Measurements from ENCODE around the gene RTBDN.
A peak's percentile ranks its signal among the peaks of the same experiment; 100 is the strongest.
"Not testable (repeated sequence)": the region's sequence is repeated elsewhere in the genome, so short reads cannot be mapped to it uniquely, and the experiment has no call there.

RTBDN gene

DNA sequence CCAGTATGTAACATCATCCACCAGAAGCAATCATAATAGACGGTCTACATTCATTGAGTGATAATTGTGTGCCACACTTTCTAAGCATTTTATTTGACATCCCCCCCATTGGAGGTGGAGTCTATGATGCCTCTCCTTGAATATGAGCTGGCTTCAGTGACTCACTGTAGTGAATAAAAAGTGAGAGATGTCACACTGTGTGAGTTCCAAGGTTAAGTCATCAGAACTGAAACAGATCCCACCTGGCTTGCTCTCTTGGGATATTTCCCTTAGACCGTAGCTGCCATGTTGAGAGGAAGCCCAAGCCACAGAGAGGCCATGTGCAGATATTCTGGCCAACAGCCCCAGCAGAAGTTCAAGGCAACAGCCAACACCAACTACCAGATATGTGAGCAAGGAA lies 12.6 kb downstream of the RTBDN start:
- H3K4me3 ChIP-seq (ENCODE audit: control insufficient read depth, low read depth, low read length) = no peak overlapping the region
- TF ChIP-seq, protein P1, sequence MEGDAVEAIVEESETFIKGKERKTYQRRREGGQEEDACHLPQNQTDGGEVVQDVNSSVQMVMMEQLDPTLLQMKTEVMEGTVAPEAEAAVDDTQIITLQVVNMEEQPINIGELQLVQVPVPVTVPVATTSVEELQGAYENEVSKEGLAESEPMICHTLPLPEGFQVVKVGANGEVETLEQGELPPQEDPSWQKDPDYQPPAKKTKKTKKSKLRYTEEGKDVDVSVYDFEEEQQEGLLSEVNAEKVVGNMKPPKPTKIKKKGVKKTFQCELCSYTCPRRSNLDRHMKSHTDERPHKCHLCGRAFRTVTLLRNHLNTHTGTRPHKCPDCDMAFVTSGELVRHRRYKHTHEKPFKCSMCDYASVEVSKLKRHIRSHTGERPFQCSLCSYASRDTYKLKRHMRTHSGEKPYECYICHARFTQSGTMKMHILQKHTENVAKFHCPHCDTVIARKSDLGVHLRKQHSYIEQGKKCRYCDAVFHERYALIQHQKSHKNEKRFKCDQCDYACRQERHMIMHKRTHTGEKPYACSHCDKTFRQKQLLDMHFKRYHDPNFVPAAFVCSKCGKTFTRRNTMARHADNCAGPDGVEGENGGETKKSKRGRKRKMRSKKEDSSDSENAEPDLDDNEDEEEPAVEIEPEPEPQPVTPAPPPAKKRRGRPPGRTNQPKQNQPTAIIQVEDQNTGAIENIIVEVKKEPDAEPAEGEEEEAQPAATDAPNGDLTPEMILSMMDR (IDR thresholded peaks at IDR 0.05; ENCODE audit: control insufficient read depth, insufficient read depth, low read depth, low read length, missing control alignments) = no peak
- DNase-seq (ENCODE audit: low read depth) = no peak

DNA sequence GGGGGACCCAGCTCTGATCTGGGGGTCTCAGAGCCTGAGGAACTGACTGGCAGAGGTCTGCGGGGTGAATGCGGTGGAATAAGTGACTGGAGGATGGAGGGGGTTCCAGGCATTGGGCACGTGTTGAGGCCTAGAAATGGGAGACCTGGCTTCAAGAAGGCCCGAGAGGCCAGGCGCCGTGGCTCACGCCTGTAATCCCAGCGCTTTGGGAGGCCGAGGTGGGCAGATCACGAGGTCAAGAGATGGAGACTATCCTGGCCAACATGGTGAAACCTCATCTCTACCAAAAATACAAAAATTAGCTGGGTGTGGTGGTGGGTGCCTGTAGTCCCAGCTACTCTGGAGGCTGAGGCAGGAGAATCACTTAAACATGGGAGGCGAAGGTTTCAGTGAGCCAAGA lies 16.6 kb downstream of the RTBDN start:
- not testable (repeated sequence) for DNase-seq (ENCODE audit: low read depth); H3K4me3 ChIP-seq (ENCODE audit: control insufficient read depth, low read depth, low read length)

DNA sequence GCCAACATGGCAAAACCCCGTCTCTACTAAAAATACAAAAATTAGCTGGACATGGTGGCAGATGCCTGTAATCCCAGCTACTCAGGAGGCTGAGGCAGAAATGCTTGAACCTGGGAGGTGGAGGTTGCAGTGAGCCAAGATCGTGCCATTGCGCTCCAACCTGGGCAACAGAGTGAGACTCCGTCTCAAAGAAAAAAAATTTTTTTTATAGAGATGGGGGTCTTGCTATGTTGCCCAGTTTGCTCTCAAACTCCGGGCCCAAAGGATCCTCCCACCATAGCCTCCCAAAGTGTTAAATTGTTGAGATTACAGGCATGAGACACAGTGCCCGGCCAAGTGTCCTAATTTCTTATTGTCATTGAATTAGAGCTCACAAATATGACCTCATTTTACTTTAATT lies 17.2 kb downstream of the RTBDN start:
- DNase-seq (ENCODE audit: low read depth); H3K4me3 ChIP-seq (ENCODE audit: control insufficient read depth, low read depth, low read length): not testable (repeated sequence)

DNA sequence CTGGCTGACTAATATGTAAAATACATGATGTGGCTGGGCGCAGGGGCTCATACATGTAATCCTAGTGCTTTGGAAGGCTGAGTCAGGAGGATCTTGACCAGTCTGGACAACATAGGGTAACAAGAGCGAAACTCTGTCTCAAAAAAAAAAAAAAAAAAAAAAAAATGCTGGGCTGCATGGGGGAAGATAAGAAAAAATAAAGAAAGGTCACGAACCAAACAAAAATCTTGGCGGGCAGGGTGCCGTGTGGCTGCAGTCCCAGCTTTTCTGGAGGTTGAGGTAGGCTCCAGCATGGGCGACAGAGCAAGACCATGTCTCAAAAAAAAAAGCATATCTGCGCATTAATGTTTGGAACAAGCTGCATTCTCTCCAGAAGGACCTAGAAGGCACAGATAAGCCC lies 19.3 kb downstream of the RTBDN start:
- DNase-seq (ENCODE audit: low read depth) = no peak
- TF ChIP-seq, protein P1 (IDR thresholded peaks at IDR 0.05; ENCODE audit: control insufficient read depth, insufficient read depth, low read depth, low read length, missing control alignments) = no peak
- no peak overlapping the region for H3K4me3 ChIP-seq (ENCODE audit: control insufficient read depth, low read depth, low read length)

- peak; percentile 49 for DNase-seq (ENCODE audit: low read depth)
- TF ChIP-seq, protein P1 (IDR thresholded peaks at IDR 0.05; ENCODE audit: control insufficient read depth, insufficient read depth, low read depth, low read length, missing control alignments) = no peak
- H3K4me3 ChIP-seq (ENCODE audit: control insufficient read depth, low read depth, low read length) = peak within 1 kb of the TSS; percentile 95
Measured at GRCh38 chr19:12806242-12807081, 27.9 kb downstream of the RTBDN start, which contains the start of gene RNASEH2A. Gene RNASEH2A (plus strand): TSS chr19:12806584. CDS start chr19:12806674, 90 bp downstream.

DNA sequence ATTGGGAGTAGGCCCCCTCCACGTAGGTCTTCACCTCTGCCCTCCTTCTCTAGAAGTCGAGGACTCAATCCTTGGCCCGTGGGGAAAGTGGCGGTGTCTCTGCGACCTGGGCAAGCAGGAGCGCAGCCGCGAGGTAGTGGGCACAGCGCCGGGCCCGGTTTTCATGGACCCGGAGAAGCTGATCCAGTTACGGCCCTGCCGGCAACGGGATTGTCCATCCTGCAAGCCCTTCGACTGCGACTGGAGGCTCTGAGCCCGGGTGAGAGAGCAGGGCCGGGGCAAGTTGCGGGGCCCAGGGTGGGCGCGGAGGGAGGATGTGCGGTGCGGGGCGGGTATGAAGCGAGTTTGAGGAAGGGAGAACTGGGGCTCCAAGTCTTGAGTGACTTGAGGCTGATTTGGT lies 30.3 kb downstream of the RTBDN start:
- DNase-seq (ENCODE audit: low read depth) = no peak
- no peak overlapping the region for H3K4me3 ChIP-seq (ENCODE audit: control insufficient read depth, low read depth, low read length)
- TF ChIP-seq, protein P1 (IDR thresholded peaks at IDR 0.05; ENCODE audit: control insufficient read depth, insufficient read depth, low read depth, low read length, missing control alignments) = no peak

- H3K4me3 ChIP-seq (ENCODE audit: control insufficient read depth, low read depth, low read length) = peak overlapping the region; percentile 86
- TF ChIP-seq, protein P1 (IDR thresholded peaks at IDR 0.05; ENCODE audit: control insufficient read depth, insufficient read depth, low read depth, low read length, missing control alignments) = no peak
- no peak for DNase-seq (ENCODE audit: low read depth)
Measured at GRCh38 chr19:12802267-12803106, 31.9 kb downstream of the RTBDN start.
